Gastroesophageal sphincter (tissue), 4 donors: ENCODE measurements around the gene FGF18. TPM values are rescaled to one million over a fixed set of nuclear protein-coding genes. Genes with fewer than 3 reads are reported as not detected.
"Not testable (repeated sequence)": the region's sequence is repeated elsewhere in the genome, so short reads cannot be mapped to it uniquely, and the experiment has no call there.

Source experiments
- ATAC-seq: fragments of 150-250 bp; one replicate; pipeline ENCODE4 v1.9.1; 2016; ENCODE audit warnings: mild to moderate bottlenecking, moderate library complexity
- H3K27ac ChIP-seq, 4 donors: fragments of 200-600 bp; sonication (generic) in 3 of 4; 1 replicate in 3 of 4; 2 replicates in 1 of 4; pipeline ENCODE4 v1.5.1; 2016 to 2019
- H3K27me3 ChIP-seq: fragments of 200-600 bp; sonication (generic); one replicate; pipeline ENCODE4 v1.5.1; 2019
- H3K36me3 ChIP-seq, 2 donors: fragments of 200-600 bp; sonication (generic); one replicate each; pipeline ENCODE4 v1.5.1; 2019; ENCODE audit warnings: control low read depth in 1 of 2
- H3K4me1 ChIP-seq, 3 donors: fragments of 200-600 bp; sonication (generic); 1 replicate in 2 of 3; 2 replicates in 1 of 3; pipeline ENCODE4 v1.5.1; 2016 to 2019; ENCODE audit warnings: control low read depth in 2 of 3
- H3K4me3 ChIP-seq, 2 donors: fragments of 200-600 bp; sonication (generic); one replicate each; pipeline ENCODE4 v1.5.1; 2019; ENCODE audit warnings: mild to moderate bottlenecking in 1 of 2, moderate library complexity in 1 of 2
- H3K9me3 ChIP-seq, 3 donors: fragments of 200-600 bp; sonication (generic); one replicate each; pipeline ENCODE4 v1.5.1; 2017 to 2019; ENCODE audit warnings: control low read depth in 2 of 3
- EP300 ChIP-seq: sonication (generic); formaldehyde crosslinking; IDR thresholded peaks from one replicate; pipeline ENCODE4 v1.6.1; 2017; ENCODE audit warnings: antibody characterized with exemption, mild to moderate bottlenecking
- POLR2A ChIP-seq, 2 donors: fragments of 450-650 bp; IDR thresholded peaks; one replicate each; pipeline ENCODE4 v1.6.1; 2017; ENCODE audit warnings: antibody characterized with exemption in 2 of 2, mild to moderate bottlenecking in 2 of 2, moderate library complexity in 1 of 2
- POLR2AphosphoS5 ChIP-seq: sonication (generic); formaldehyde crosslinking; IDR thresholded peaks from one replicate; pipeline ENCODE4 v1.6.1; 2017; ENCODE audit warnings: antibody characterized with exemption
- WGBS, 2 donors: methylation state at CpG; one replicate each; pipeline ENCODE4 v1.1.5; 2018; ENCODE audit warnings: low coverage in 1 of 2; 5-methylcytosine and 5-hydroxymethylcytosine counted together
- total RNA-seq, 4 donors: library from RNA; depleted of rRNA; stranded (reverse); fragments of >200 nt; gene quantifications; one replicate each; pipeline ENCODE4 v1.1.0, GENCODE V29; 2016
- TF ChIP-seq, protein P1 (sequence below), 4 experiments: fragments of 200-600 bp in 2 of 4; fragments of 450-650 bp in 2 of 4; sonication (generic) in 1 of 4; IDR thresholded peaks; one replicate each; pipeline ENCODE4 v1.5.1; 2017 to 2019; ENCODE audit warnings: antibody characterized with exemption in 4 of 4, mild to moderate bottlenecking in 2 of 4, moderate library complexity in 2 of 4

Gene FGF18
- total RNA-seq, 4 donors from 2014 or later = 1.8 to 2.1 TPM; not detected in 2

DNA sequence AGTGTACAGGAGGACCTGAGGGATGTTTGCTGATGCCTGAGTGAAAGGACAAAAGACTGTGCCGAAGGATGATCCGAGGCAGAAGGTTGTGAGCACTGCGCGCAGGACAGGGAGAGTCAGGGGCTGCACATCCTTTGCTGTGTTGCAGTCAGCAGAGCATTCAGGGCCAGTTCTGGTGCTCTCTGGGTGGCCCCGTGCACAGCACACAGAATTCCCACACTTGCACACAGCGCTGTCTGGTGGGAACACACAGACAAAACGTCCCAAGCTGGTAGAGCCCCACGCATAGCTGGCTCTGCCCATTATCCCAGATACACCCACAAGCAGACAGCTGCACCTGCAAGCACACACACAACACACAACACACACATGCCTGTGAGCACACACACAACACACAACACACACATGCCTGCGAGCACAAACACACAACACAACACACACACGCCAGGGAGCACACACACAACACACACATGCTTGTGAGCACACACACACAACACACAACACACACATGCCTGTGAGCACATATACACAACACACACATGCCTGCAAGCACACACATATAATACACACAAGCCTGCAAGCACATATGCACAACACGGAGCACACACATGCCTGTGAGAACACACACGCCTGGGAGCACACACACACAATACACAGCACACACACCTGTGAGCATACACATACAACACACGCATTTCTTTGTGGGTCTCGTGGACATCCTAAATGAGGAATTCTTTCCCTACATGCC is 74.4 kb downstream of the FGF18 start:
- H3K27ac ChIP-seq = peak overlapping the region in 3 of 4 donors; percentile 66 to 79 (median 71)
- peaks cover 0 to 30% (median 9%) of the 10 kb centered on the region in 3 donors for H3K4me1 ChIP-seq
- no peaks in the 10 kb centered on the region for H3K27me3 ChIP-seq
- no peaks in the 10 kb centered on the region for H3K9me3 ChIP-seq
- TF ChIP-seq POLR2AphosphoS5 = no peak
- TF ChIP-seq POLR2A (IDR thresholded peaks at IDR 0.05) = no peak
- no peak for ATAC-seq
- 90 to 91% methylated on average over 6 to 8 of the region's 14 CpGs for WGBS, 2 donors
- H3K4me3 ChIP-seq = no peak overlapping the region
- no peaks in the 10 kb centered on the region for H3K36me3 ChIP-seq

DNA sequence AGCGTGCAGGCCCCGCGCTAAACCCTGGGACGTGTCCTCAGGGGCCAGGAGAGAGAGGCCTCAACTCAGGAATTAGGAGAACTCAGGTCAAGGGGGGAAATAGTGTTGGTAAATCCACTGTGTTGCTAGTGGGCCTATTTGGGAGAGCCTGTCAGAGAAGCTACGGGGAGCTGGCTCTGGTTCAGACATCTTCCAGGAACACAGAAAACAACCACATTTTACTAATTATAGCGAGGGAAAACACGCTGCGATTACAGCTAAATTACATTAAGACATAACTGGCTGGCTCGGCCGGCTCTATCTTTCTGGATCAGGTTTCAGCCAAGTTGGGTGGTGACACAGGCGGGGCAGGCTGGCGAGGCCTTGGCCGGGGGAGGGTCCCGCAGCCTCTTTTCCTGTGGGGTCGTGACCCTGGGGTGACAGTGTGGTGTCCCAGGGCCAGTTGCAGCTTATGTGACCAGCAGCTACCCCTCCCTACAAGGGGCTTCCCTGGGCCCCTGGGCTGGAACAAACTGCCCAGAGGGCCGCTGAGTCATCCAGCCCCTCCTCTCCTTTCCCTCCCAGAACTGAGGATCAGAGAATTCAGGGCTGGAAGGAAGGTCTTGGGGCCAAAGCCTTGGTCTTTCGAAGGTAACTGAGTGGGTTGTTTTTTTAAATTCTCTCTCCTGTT is 75.1 kb downstream of the FGF18 start:
- ATAC-seq = peak; percentile 83
- Histone ChIP-seq H3K36me3 (no peaks in the 10 kb centered on the region), H3K27ac (peak overlapping the region; percentile 14 to 79 (median 68)), H3K9me3 (no peaks in the 10 kb centered on the region), H3K4me3 (peak overlapping the region in 1 of 2 donors; percentile 8), H3K4me1 (peaks cover 0 to 30% (median 9%) of the 10 kb centered on the region in 3 donors), H3K27me3 (no peaks in the 10 kb centered on the region)
- TF ChIP-seq POLR2AphosphoS5 = peak; percentile 73
- TF ChIP-seq, protein P1, sequence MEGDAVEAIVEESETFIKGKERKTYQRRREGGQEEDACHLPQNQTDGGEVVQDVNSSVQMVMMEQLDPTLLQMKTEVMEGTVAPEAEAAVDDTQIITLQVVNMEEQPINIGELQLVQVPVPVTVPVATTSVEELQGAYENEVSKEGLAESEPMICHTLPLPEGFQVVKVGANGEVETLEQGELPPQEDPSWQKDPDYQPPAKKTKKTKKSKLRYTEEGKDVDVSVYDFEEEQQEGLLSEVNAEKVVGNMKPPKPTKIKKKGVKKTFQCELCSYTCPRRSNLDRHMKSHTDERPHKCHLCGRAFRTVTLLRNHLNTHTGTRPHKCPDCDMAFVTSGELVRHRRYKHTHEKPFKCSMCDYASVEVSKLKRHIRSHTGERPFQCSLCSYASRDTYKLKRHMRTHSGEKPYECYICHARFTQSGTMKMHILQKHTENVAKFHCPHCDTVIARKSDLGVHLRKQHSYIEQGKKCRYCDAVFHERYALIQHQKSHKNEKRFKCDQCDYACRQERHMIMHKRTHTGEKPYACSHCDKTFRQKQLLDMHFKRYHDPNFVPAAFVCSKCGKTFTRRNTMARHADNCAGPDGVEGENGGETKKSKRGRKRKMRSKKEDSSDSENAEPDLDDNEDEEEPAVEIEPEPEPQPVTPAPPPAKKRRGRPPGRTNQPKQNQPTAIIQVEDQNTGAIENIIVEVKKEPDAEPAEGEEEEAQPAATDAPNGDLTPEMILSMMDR (IDR thresholded peaks at IDR 0.05) = no peak
- 9 to 10% methylated on average over 4 to 7 of the region's 17 CpGs for WGBS, 2 donors

DNA sequence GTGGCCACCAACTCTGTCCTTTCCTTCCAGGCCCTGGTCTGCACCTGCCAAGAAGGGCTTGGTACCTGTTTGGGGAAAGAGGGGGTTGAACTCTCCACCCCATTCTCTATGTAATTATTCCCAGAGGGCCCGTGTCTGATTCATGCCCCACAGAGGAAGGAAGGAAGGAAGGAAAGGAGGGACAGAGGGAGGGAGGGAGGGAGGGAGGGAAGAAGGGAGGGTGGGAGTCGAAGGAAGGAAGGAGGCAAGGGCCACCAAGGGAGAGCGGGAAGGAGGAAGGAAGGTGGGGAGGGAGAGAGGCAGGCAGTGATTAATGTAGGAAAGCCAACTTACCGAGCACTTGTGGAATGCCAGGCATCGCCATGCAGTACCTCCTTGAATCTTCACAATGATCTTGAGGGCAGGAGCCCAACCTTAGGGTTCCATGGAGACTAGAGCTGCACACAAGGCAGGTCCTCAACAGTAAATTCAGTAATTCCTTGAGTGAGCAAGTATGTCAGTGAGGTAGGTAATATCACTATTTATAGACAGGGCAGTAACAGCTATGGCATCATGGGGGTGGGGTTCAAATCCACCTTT is 75.8 kb downstream of the FGF18 start:
- 39% methylated on average over 5 of the region's 5 CpGs; no CpG with 5 or more reads in 1 of the 2 donors for WGBS, 2 donors
- H3K27ac ChIP-seq = peak overlapping the region in 3 of 4 donors; percentile 66 to 79 (median 71)
- ATAC-seq = peak; percentile 22
- no peaks in the 10 kb centered on the region for H3K27me3 ChIP-seq
- peaks cover 0 to 30% (median 9%) of the 10 kb centered on the region in 3 donors for H3K4me1 ChIP-seq
- TF ChIP-seq POLR2A (IDR thresholded peaks at IDR 0.05) = no peak
- peak; percentile 27 for TF ChIP-seq POLR2AphosphoS5
- H3K4me3 ChIP-seq = no peak overlapping the region
- no peaks in the 10 kb centered on the region for H3K9me3 ChIP-seq
- H3K36me3 ChIP-seq = no peaks in the 10 kb centered on the region

DNA sequence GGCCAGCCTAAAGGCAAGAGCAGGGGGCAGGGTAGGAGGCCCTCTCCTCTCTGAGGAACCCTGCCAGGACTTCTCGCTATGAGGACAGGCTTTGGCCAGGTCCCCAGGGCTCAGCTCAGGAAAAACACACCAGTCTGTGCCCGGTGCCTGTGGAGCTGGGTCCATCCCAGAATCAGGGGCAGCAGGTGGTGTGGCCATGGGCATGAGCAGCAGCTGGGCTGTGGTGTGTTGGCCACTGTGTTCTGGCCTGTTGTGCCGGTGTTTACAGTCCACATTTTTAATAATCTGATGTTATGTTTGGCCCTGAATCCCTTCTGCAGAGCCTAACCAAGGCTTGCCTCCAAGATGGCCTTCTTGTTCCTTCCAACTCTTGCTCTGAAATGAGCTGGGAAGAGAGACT is 77.0 kb downstream of the FGF18 start:
- Histone ChIP-seq H3K4me1 (peaks cover 0 to 30% (median 9%) of the 10 kb centered on the region in 3 donors), H3K9me3 (no peaks in the 10 kb centered on the region), H3K36me3 (no peaks in the 10 kb centered on the region), H3K27ac (peak overlapping the region in 3 of 4 donors; percentile 30 to 66 (median 51)), H3K4me3 (no peak overlapping the region), H3K27me3 (no peaks in the 10 kb centered on the region)
- 40% methylated on average over 1 of the region's 3 CpGs; no CpG with 5 or more reads in 1 of the 2 donors for WGBS, 2 donors
- TF ChIP-seq, protein P1 (IDR thresholded peaks at IDR 0.05) = no peak
- TF ChIP-seq POLR2AphosphoS5 (no peak), EP300 (no peak), POLR2A (IDR thresholded peaks at IDR 0.05) (no peak)
- no peak for ATAC-seq

DNA sequence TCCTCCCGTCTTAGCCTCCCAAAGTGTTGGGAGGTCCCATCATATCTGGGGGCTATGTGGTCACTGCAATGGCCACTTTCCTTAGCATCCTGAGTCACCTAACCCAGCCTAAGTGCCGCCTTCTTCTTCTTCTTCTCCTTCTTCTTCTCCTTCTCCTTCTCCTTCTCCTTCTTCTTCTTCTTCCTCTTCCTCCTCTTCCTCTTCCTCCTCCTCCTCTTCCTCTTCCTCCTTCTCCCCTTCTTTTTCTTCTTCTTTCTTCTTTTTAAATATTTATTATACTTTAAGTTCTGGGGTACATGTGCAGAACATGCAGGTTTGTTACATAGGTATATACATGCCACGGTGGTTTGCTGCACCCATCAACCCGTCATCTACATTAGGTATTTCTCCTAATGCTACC is 78.0 kb downstream of the FGF18 start:
- not testable (repeated sequence) for H3K9me3 ChIP-seq, H3K27ac ChIP-seq, H3K4me3 ChIP-seq, H3K36me3 ChIP-seq, ATAC-seq, H3K27me3 ChIP-seq
- 94% methylated on average over 4 of the region's 4 CpGs; no CpG with 5 or more reads in 1 of the 2 donors for WGBS, 2 donors
- H3K4me1 ChIP-seq = peaks cover 0 to 30% (median 9%) of the 10 kb centered on the region in 3 donors

DNA sequence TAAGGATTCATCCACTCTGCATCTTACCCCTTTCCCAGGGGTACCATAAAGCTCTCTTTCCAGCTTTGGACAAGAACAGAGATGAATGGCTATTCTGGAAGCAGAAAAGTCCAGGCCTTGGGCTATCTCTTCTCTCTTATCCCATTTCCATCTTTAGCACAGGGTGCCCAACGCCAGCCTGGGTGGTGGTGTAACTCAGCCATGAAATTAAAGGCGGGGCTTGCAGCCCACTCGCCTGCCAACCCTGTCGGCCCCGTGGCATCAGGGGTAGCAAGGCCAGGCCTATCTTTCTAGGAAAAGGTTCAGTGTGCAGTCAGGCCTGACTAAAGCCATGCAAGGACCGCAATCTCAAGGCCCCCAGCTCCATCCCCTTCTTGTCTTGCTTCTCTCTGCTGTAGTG is 78.7 kb downstream of the FGF18 start:
- WGBS, 2 donors = 100% methylated on average over 1 of the region's 6 CpGs; no CpG with 5 or more reads in 1 of the 2 donors
- Histone ChIP-seq H3K27me3 (no peaks in the 10 kb centered on the region), H3K27ac (no peak overlapping the region), H3K4me1 (peaks cover 0 to 30% (median 9%) of the 10 kb centered on the region in 3 donors), H3K36me3 (no peaks in the 10 kb centered on the region), H3K9me3 (no peaks in the 10 kb centered on the region), H3K4me3 (no peak overlapping the region)
- TF ChIP-seq POLR2AphosphoS5 (no peak), POLR2A (IDR thresholded peaks at IDR 0.05) (no peak), EP300 (no peak)
- TF ChIP-seq, protein P1 (IDR thresholded peaks at IDR 0.05) = no peak
- ATAC-seq = no peak
